GM12873 (cell line): ENCODE measurements around the gene TMEM129.

Experiments used
- CTCF ChIP-seq: IDR thresholded peaks from 2 replicates; pipeline ENCODE4 v1.5.1; 2012; ENCODE audit warnings: low read depth, mild to moderate bottlenecking, moderate library complexity, low read length, control low read depth; ENCODE audit not compliant: insufficient read depth; ENCODE audit errors: missing control alignments

The TMEM129 gene

GRCh38 chr4:1766106-1767060, 45.3 kb upstream of the TMEM129 start:
- no peak for TF ChIP-seq CTCF

GRCh38 chr4:1765409-1766072, 44.4 kb upstream of the TMEM129 start:
- TF ChIP-seq CTCF, result no peak

- no peak for TF ChIP-seq CTCF
Observed at GRCh38 chr4:1764670-1765069, 43.5 kb upstream of the TMEM129 start.

GRCh38 chr4:1763550-1764080, 42.5 kb upstream of the TMEM129 start:
- TF ChIP-seq CTCF, result no peak

- no peak for TF ChIP-seq CTCF
Observed at GRCh38 chr4:1763070-1763549, 42.0 kb upstream of the TMEM129 start.

GRCh38 chr4:1762264-1763010, 41.3 kb upstream of the TMEM129 start:
- TF ChIP-seq CTCF, result no peak
